Heart left ventricle (tissue), 16 donors: Measurements from ENCODE around the gene TTLL11. TPM values are rescaled to one million over a fixed set of nuclear protein-coding genes. Genes with fewer than 3 reads are reported as not detected.

Experiments used
- ATAC-seq, 4 donors: fragments of 200-7000 bp; cut with Tn5 transposase; one replicate each; pipeline ENCODE4 v1.9.1; 2020 to 2022; ENCODE audit warnings: moderate library complexity in 4 of 4, mild to moderate bottlenecking in 3 of 4, moderate number of reproducible peaks in 1 of 4
- DNase-seq, 5 donors: peaks; one replicate each; pipeline ENCODE4 v3.0.0-alpha.2; 2020
- H3K27ac ChIP-seq, 12 donors: fragments of 200-600 bp; sonication (generic) in 4 of 12; one replicate each; pipeline versions ENCODE4 v1.5.0 to v1.8.0; 2016 to 2022; ENCODE audit warnings: mild to moderate bottlenecking in 2 of 12
- H3K27me3 ChIP-seq, 9 donors: fragments of 200-600 bp; sonication (generic) in 2 of 9; one replicate each; pipeline versions ENCODE4 v1.5.1 to v1.8.0; 2016 to 2022; ENCODE audit warnings: mild to moderate bottlenecking in 3 of 9
- H3K36me3 ChIP-seq, 9 donors: fragments of 200-600 bp; sonication (generic) in 2 of 9; one replicate each; pipeline versions ENCODE4 v1.5.0 to v1.8.0; 2018 to 2022; ENCODE audit warnings: mild to moderate bottlenecking in 2 of 9
- H3K4me1 ChIP-seq, 12 donors: fragments of 200-600 bp; sonication (generic) in 4 of 12; one replicate each; pipeline versions ENCODE4 v1.5.0 to v1.8.0; 2016 to 2022; ENCODE audit warnings: mild to moderate bottlenecking in 3 of 12
- H3K4me3 ChIP-seq, 12 donors: fragments of 200-600 bp; sonication (generic) in 4 of 12; one replicate each; pipeline versions ENCODE4 v1.5.0 to v1.8.0; 2017 to 2022; ENCODE audit warnings: mild to moderate bottlenecking in 9 of 12, moderate library complexity in 4 of 12
- H3K9me3 ChIP-seq, 12 donors: fragments of 200-600 bp; sonication (generic) in 4 of 12; one replicate each; pipeline versions ENCODE4 v1.5.0 to v1.8.0; 2016 to 2022; ENCODE audit warnings: mild to moderate bottlenecking in 1 of 12
- CTCF ChIP-seq, 12 donors: fragments of 200-600 bp; sonication (generic) in 4 of 12; IDR thresholded peaks; one replicate each; pipeline versions ENCODE4 v1.5.0 to v1.8.0; 2018 to 2022; ENCODE audit warnings: antibody characterized with exemption in 12 of 12, mild to moderate bottlenecking in 5 of 12
- POLR2A ChIP-seq, 2 donors: fragments of 450-650 bp; IDR thresholded peaks; one replicate each; pipeline ENCODE4 v1.6.1; 2017; ENCODE audit warnings: antibody characterized with exemption in 2 of 2, mild to moderate bottlenecking in 2 of 2, moderate library complexity in 2 of 2
- WGBS, 4 donors: extraction: QIAGEN DNeasy Blood & Tissue Kit in 2 of 4; methylation state at CpG; one replicate each; pipeline versions ENCODE4 v1.1.5 to v1.1.7; 2013 to 2018; 5-methylcytosine and 5-hydroxymethylcytosine counted together
- intact Hi-C, 10 donors: fragments of 100-400 bp; cut with DNase I; formaldehyde crosslinking; loops; one replicate each; pipeline versions ENCODE4 v1.11.1 to v1.14.2; 2022
- polyA plus RNA-seq, 2 donors: library from polyadenylated mRNA; stranded (reverse); fragments of 200-250 nt; gene quantifications; one replicate each; pipeline ENCODE4 v1.2.3, GENCODE V29; 2013
- total RNA-seq, 9 donors: library from RNA; depleted of rRNA in 2 of 9; stranded (reverse); fragments of >200 nt in 2 of 9; fragmentation: NEBNext Ultra II Directional in 3 of 9; extraction: Animal tissue kit (Norgen Biotek cat#: 25700) in 3 of 9; gene quantifications; one replicate each; pipeline versions ENCODE4 v1.1.0 to v1.2.4, GENCODE V29; 2016 to 2023
- donor health status: ischemic (EF 13 %, LVEDD 7.1; RV severe dilation, severe dysfunction).
- donor health status: healthy with polysubstance abuse.
- donor health status: DM: no; HTN: yes; CAD: no.
- donor health status: DM: no; HTN: no; CAD: no.
- donor health status: ischemic (EF 25% LVEDD 6.9; RV normal size, moderate dysfunction).
- donor health status: ischemic (EF 25% LVEDD 5.7; RV mildly dilated, moderate dysfunction).
- donor health status: healthy.
- donor health status: DM: yes; HTN: yes; CAD: no.
- donor health status: ischemic (EF 35%, LVEDD 5.7; RV mildly dilated, moderate dysfunction).
- donor health status: nonischemic (EF 11% LVEDD 7.7; RV severe dilation, severe dysfunction).
- donor health status: DM: yes; HTN: yes; CAD: no.
- donor health status: PGD.
- donor health status: ischemic (EF 29% LVEDD 5.4; RV normal size, mild dysfunction).
- donor health status: nonischemic (EF 23%, LVEDD 6.1; RV moderate dilation, normal function).

TTLL11 gene
- total and polyA plus RNA-seq, 11 donors = 2.7 to 10.9 (median 7.9) TPM

- H3K36me3 ChIP-seq = peaks cover 0 to 4% (median 0%) of the 10 kb centered on the region in 9 donors
- H3K4me3 ChIP-seq = no peak overlapping the region
- 93 to 97% (median 96%) methylated on average over 6 of the region's 6 CpGs for WGBS, 4 donors
- no peak for DNase-seq
- H3K27ac ChIP-seq = no peak overlapping the region
- intact Hi-C loops = no loop called here
- no peaks in the 10 kb centered on the region for H3K4me1 ChIP-seq
- no peaks in the 10 kb centered on the region for H3K27me3 ChIP-seq
- no peak for ATAC-seq
- H3K9me3 ChIP-seq = peaks cover 0 to 4% (median 0%) of the 10 kb centered on the region in 12 donors
- TF ChIP-seq CTCF (IDR thresholded peaks at IDR 0.05) (no peak), POLR2A (IDR thresholded peaks at IDR 0.05) (no peak)
These were observed 117.3 kb downstream of the TTLL11 start for GRCh38 chr9:121975801-121976277.

- intact Hi-C loops = no loop called here
- TF ChIP-seq POLR2A (IDR thresholded peaks at IDR 0.05) (no peak), CTCF (IDR thresholded peaks at IDR 0.05) (no peak)
- Histone ChIP-seq H3K27ac (no peak overlapping the region), H3K4me1 (no peaks in the 10 kb centered on the region), H3K4me3 (no peak overlapping the region), H3K9me3 (no peaks in the 10 kb centered on the region), H3K27me3 (no peaks in the 10 kb centered on the region), H3K36me3 (peaks cover 0 to 4% (median 0%) of the 10 kb centered on the region in 9 donors)
- DNase-seq (no peak), ATAC-seq (no peak)
These were observed 118.7 kb downstream of the TTLL11 start for GRCh38 chr9:121974421-121974820.

GRCh38 chr9:121972501-121972981 is 120.6 kb downstream of the TTLL11 start:
- DNase-seq (no peak), ATAC-seq (no peak)
- Histone ChIP-seq H3K27me3 (no peaks in the 10 kb centered on the region), H3K9me3 (no peaks in the 10 kb centered on the region), H3K4me1 (no peaks in the 10 kb centered on the region), H3K27ac (no peak overlapping the region), H3K4me3 (no peak overlapping the region), H3K36me3 (peaks cover 0 to 4% (median 0%) of the 10 kb centered on the region in 9 donors)
- 91 to 97% (median 95%) methylated on average over 7 of the region's 7 CpGs for WGBS, 4 donors
- TF ChIP-seq POLR2A (IDR thresholded peaks at IDR 0.05) (no peak), CTCF (IDR thresholded peaks at IDR 0.05) (no peak)
- intact Hi-C loops = no loop called here

GRCh38 chr9:121968056-121968455 is 125.1 kb downstream of the TTLL11 start:
- H3K4me1 ChIP-seq = no peaks in the 10 kb centered on the region
- no peaks in the 10 kb centered on the region for H3K27me3 ChIP-seq
- H3K27ac ChIP-seq = no peak overlapping the region
- 96 to 98% (median 97%) methylated on average over 8 of the region's 8 CpGs for WGBS, 4 donors
- TF ChIP-seq CTCF (IDR thresholded peaks at IDR 0.05) (no peak), POLR2A (IDR thresholded peaks at IDR 0.05) (no peak)
- no peaks in the 10 kb centered on the region for H3K9me3 ChIP-seq
- no peak overlapping the region for H3K4me3 ChIP-seq
- DNase-seq (no peak), ATAC-seq (no peak)
- H3K36me3 ChIP-seq = peaks cover 0 to under 1% (median 0%) of the 10 kb centered on the region in 9 donors
- intact Hi-C loops = no loop called here
